ACHN (cell line): ENCODE measurements around the gene GNG7.
A peak's percentile ranks its signal among the peaks of the same experiment; 100 is the strongest.
"Not testable (repeated sequence)": the region's sequence is repeated elsewhere in the genome, so short reads cannot be mapped to it uniquely, and the experiment has no call there.

ENCODE experiments used
- DNase-seq: peaks from one replicate; pipeline ENCODE4 v3.0.0-alpha.2; 2015
- in situ Hi-C: cut with HindIII; loops from 2 replicates; pipeline ENCODE4 v1.10.0; 2017; ENCODE audit warnings: low sequenced_read_pairs, low pct_ligation_motif_present, low pct_unique_long_range_greater_than_20kb

Gene GNG7

GRCh38 chr19:2494084-2494446, 208.4 kb downstream of the GNG7 start:
- peak; percentile 30 for DNase-seq
- in situ Hi-C loops: no loop called here

- in situ Hi-C loops, DNase-seq: not testable (repeated sequence)
Observed at GRCh38 chr19:2493448-2493847, 209.0 kb downstream of the GNG7 start.

- DNase-seq: no peak
- in situ Hi-C loops: no loop called here
Observed at GRCh38 chr19:2492870-2493269, 209.6 kb downstream of the GNG7 start.

DNA sequence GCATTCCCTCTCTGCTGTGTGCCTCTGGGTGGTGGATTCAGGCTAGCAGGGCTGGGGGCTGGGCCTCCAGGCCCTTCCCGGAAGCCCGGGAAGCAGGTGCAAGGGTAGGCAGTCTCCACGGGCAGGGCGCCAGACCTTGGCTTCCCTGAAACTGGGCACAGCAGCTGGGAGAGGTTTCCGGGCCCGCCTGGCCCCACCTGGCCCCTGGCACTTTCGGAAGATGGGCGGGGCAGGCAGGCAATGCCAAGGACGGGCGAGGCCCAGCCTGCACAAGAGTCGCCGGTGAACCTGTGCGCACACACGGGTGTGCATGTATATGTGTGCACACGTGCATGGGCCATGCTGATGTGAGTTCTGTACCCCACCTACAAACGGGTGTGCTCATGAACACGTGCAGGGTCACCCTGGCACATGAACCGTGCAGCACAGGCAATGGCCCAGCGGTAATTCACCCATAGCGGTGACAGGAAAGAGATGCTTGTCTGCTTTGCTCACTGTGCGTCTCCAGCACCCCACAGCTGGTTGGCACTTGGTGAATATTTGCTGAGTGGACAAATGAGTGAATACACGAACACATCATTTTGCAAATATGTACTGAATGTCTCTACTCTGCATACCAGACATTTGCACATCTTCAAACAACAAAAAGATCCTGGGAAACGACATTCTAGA, 211.2 kb downstream of the GNG7 start:
- peak; percentile 95 for DNase-seq
- in situ Hi-C loops: no loop called here

DNA sequence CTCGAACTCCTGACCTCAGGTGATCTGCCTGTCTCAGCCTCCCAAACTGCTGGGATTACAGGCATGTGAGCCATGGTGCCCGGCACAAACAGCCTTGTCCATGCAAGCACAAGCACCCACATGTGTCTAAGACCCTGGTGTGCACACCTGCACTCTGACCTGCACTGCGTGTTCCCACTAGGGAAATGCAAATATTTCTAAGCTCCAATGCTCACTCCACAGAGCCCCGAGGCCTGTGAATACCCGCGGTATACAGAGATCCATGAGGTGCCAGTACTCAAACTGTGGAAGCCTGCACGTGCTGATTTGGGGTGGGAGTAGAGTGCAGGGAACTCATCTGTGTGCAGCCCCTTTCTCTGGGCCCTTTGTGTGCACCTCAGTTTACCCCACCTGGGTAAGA, 211.8 kb downstream of the GNG7 start:
- no peak for DNase-seq
- in situ Hi-C loops: no loop called here

DNA sequence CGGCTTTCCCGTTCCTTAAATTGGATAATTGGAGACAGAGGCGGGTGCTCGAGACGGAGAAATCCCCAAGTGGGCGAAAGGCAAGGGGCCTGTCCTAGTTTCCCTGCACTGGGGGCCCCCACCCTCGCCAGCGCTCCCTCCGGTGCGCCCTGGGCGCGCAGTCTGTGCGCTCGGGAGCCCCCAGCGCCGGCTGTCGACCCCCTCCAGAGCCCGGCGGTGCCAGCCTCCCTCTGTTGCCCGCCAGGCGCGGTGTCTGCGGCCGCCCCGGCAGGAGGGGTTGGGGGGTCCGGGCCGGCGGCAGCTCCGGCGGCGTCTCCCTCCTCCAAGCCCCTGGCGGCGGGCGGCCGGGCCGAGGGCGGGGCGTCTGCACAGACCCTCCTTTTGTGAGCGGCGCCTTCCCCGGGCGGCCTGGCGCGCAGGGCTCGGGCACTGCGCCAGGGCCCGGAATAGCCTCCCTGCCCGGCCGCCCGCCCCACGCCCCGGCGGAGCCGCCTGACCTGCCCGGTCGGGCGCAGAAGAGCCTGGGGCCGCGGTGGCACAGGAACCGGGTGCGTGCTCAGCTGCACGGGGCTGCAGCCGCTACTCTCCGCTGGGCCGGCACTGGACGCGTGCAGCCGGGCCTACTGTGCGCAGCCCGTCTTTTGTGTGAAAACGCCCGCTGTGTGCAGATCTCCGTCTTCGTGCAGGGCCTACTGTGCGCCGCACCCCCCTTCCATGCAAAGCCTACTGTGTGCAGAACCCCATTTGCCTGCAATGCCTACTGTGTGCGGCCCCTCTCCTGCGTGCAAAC, 213.4 kb downstream of the GNG7 start:
- DNase-seq: peak; percentile 72
- in situ Hi-C loops: no loop called here

- in situ Hi-C loops: no loop called here
- DNase-seq: no peak
Observed at GRCh38 chr19:2488405-2488941, 214.0 kb downstream of the GNG7 start.

GRCh38 chr19:2487842-2488241, 214.7 kb downstream of the GNG7 start:
- no peak for DNase-seq

GRCh38 chr19:2487090-2487489, 215.4 kb downstream of the GNG7 start:
- DNase-seq: no peak

More at GRCh38 chr19:2487842-2488241, 214.7 kb downstream of the GNG7 start:
- in situ Hi-C loops: no loop called here

GRCh38 chr19:2485428-2485827, 217.1 kb downstream of the GNG7 start:
- in situ Hi-C loops: no loop called here
- no peak for DNase-seq

More at GRCh38 chr19:2487090-2487489, 215.4 kb downstream of the GNG7 start:
- in situ Hi-C loops: no loop called here

GRCh38 chr19:2484178-2484937, 218.1 kb downstream of the GNG7 start:
- no peak for DNase-seq
- in situ Hi-C loops: no loop called here

DNA sequence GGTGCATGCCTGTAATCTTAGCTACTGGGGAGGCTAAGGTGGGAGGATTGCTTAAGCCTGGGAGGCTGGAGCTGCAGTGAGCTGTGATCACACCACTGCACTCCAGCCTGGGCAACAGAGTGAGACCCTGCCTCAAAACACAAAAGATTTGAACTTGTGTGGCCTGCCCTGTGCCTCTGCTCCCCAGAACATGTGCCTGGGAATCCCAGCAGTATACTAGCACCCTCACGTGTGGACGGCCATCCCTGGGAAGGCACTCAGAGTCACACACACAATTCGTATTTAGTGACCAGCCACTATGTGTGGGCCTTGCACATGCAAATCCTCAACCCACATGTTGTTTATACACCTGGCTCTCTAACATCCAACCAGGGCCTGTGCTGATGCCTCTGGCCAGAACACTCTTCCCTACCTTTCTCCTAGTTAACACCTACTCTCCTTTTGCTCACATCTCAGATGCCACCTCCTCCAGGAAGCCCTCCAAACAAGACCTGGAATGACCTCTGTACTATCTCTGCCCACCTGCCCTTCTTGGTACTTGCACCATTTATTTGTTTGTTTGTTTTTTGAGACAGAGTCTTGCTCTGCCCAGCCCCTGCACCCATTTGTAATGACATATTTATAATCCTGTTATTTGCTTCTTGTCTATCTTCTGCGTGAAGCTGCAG, 218.9 kb downstream of the GNG7 start:
- no peak for DNase-seq
- in situ Hi-C loops: no loop called here

DNA sequence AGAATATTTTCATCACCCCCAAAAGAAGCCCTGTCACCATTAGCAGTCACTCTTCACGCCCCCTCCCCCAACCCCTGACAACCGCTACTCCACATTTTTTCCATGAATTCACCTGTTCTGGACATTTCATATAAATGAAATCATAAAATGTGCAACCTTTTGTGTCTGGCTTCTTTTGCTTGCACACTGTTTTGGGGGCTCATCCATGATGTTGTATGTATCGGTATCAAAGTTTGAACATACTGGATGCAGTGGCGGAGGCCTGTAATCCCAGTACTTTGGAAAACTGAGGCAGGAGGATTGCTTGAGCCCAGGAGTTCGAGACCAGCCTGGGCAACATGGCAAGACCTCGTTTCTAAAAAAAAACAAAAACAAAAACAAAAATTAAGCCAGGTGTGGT, 219.4 kb downstream of the GNG7 start:
- in situ Hi-C loops: no loop called here
- DNase-seq: no peak

GRCh38 chr19:2482354-2483038, 220.0 kb downstream of the GNG7 start:
- in situ Hi-C loops: no loop called here

GRCh38 chr19:2481466-2481865, 221.0 kb downstream of the GNG7 start:
- in situ Hi-C loops: no loop called here
- no peak for DNase-seq

More at GRCh38 chr19:2482354-2483038, 220.0 kb downstream of the GNG7 start:
- no peak for DNase-seq

DNA sequence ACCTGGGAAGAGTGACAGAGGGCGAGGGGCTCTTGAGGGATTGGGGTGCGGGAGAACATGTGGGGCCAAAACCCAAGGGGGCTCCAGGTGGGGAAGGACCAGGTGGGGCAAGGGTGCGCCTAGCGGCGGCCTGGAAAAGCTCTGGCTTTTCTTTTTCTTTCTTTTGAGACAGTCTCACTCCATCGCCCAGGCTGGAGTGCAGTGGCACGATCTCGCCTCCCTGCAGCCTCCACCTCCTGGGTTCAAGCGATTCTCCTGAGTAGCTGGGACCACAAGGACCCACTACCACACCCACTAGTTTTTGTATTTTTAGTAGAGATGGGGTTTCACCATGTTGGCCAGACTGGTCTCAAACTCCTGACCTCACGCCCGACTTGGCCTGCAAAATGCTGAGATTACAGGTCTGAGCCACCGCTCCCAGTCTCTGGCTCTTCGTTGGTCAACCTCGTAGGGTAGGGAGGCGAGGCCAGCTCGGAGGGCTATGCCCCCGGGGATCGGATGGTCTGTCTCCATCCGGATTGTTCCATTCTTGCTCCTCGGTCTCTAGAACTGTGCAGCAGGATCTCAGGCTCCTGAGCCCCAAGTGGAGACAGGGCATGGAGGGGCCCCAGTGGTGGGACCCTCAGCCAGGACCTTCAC, 222.8 kb downstream of the GNG7 start:
- peak; percentile 41 for DNase-seq
- in situ Hi-C loops: no loop called here

DNA sequence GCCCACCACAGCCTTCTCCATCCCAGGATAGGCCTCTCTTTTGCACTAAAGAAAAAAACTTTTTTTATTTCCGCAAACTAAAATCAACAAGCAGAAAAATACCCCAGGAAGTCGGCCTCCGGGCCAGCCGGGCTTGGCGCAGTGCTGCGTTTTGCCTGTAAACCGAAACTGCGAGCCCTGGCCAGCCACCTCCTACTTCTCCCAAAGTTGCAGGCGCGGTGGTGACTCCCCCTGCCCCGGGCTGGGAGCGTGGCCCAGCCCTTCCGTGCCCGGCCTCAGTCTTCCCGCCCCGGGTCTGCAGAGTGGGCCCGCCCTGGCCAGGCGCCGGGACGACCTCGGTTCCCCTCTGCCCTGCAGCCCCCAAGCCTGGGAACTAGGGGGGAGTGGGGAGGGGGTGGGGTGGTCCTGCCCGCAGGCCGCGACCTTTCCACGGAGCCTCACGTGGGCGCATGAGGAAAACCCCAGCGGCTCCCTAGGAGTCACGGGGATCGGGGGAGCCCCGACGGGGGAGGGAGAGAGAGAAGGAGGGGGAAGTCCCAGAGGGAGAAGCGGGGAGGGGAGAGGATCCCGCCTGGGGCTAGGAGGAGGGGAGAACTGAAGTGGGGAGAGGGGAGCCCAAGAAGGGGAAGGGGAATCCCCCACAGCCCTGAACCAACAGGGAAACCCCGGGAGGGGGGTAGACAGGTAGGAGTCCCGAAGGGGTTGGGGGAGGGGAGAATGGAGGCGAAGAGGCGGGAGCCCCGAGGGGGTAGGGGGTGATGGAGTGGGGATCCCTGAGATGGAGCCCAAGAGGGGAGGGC, 223.5 kb downstream of the GNG7 start:
- in situ Hi-C loops: no loop called here

More for the DNA sequence above, 223.5 kb downstream of the GNG7 start:
- DNase-seq: peak; percentile 78
